Left ventricle myocardium superior (tissue), 1 donor: ENCODE data around the gene ANGPTL1. TPM values are rescaled to one million over a fixed set of nuclear protein-coding genes. Genes with fewer than 3 reads are reported as not detected.
"Not testable (repeated sequence)": the region's sequence is repeated elsewhere in the genome, so short reads cannot be mapped to it uniquely, and the experiment has no call there.

Experiments
- ATAC-seq: fragments of 200-7000 bp; cut with Tn5 transposase; one replicate; pipeline ENCODE4 v1.9.1; 2020; ENCODE audit warnings: mild to moderate bottlenecking, moderate library complexity
- DNase-seq: peaks from one replicate; pipeline ENCODE4 v3.0.0-alpha.2; 2020
- intact Hi-C: fragments of 100-400 bp; cut with micrococcal nuclease; formaldehyde crosslinking; loops from one replicate; pipeline ENCODE4 v1.11.0; 2022
- total RNA-seq: library from RNA; stranded (reverse); fragmentation: NEBNext Ultra II Directional; extraction: Animal tissue kit (Norgen Biotek cat#: 25700); gene quantifications from one replicate; pipeline ENCODE4 v1.2.1, GENCODE V29; 2021
- donor health status: DM: no; HTN: yes; CAD: no; lungs with severe emphysema.

The ANGPTL1 gene
- total RNA-seq, 1 donor from 2014 or later: 6.6 TPM

DNA sequence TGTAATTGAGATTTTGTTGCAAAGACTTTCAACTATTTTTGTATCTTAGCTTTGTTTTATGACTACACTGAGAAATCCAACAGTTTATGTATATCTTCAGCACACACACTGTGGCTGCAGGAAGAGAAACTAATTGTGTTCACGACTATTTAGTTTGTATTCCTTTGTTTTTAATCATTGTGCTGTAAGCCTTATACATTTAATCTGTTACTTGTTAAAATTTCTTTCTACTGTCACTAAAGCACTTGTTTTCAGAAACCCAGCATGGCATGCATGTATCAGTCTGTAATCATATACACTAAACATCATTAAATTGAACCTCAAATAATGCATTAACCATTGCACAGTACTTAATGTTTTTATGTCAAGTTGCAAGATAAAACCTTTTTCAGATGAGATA lies 656 bp downstream of the ANGPTL1 start:
- ATAC-seq (no peak), DNase-seq (no peak)
- intact Hi-C loops: no loop called here

DNA sequence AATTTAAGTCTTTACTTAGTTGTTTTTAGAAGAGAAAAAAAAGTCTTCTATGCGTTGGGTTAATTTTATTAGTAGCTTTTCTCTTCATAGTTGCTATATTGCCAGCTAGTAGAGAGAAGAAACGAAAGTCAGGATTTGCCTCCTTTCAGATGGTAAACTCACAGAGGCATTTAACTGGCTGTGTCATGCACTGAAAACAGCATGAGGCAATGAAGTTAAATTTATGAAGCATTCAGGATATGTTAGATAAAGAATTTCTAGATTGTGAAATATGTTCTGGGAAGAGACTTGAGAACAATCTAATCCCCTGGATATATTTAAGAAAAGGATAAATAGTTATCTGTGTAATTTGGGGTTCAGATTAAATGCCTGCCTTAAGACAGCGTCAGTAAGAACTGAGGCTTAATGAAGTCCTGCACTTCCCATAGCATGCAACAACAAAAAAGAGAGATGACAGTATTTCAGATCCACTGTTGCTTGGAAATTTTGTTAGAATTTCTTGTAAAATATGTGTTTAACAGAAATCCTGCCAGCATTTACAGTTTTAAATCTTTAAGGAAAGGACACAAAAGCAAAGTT lies 1.7 kb downstream of the ANGPTL1 start:
- ATAC-seq (peak; percentile 65), DNase-seq (no peak)
- intact Hi-C loops: no loop called here

GRCh38 chr1:178868706-178869105 lies 2.2 kb downstream of the ANGPTL1 start:
- intact Hi-C loops: no loop called here
- no peak for DNase-seq

DNA sequence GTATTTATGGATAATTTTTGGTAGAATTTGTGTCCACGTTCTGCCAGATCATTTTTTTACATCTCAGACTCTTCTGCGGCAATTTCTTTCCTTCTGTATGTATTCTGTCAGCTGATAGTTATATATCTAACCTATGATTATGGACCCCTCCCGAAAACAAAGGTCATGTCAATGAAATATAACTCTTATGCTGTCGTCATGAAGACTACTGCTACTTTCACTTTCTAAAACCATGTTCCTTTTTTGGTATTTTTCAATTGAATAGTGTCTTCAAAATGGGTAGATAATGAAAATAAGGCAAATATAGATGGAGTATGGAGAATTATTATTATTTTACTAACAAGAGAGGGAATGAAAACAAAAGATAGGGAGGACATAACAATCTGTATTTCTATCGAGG lies 3.2 kb downstream of the ANGPTL1 start:
- DNase-seq (no peak), ATAC-seq (no peak)
- intact Hi-C loops: no loop called here

More at GRCh38 chr1:178868706-178869105, 2.2 kb downstream of the ANGPTL1 start:
- no peak for ATAC-seq

GRCh38 chr1:178864326-178864725 lies 6.6 kb downstream of the ANGPTL1 start:
- DNase-seq (no peak), ATAC-seq (no peak)
- intact Hi-C loops: no loop called here

DNA sequence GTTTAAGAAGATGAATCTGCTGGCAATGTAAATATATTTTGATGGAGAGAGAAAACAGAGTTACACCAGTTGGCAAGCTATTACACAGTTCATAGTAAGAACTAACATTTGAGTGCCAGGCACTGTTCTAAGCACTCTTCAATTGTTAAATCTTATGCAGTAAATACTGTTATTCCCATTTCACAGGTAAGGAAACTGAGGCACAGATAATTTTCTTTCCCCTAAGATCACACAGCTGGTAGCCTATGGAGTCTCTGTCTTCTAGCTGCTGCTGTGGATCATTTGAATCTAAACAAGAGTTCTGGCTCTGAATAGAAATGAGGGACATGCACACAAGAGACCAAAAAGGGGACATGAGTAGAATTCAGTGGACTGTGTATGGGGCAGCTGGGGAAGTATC lies 8.0 kb downstream of the ANGPTL1 start:
- DNase-seq: no peak
- ATAC-seq: no peak
- intact Hi-C loops: no loop called here

- intact Hi-C loops: no loop called here
Observed at GRCh38 chr1:178862416-178862815, 8.5 kb downstream of the ANGPTL1 start.

GRCh38 chr1:178857126-178857525 lies 13.8 kb downstream of the ANGPTL1 start:
- intact Hi-C loops: no loop called here
- no peak for ATAC-seq
- DNase-seq: no peak

More at GRCh38 chr1:178862416-178862815, 8.5 kb downstream of the ANGPTL1 start:
- ATAC-seq: no peak
- no peak for DNase-seq

GRCh38 chr1:178849918-178850317 lies 21.0 kb downstream of the ANGPTL1 start:
- intact Hi-C loops: no loop called here
- DNase-seq (no peak), ATAC-seq (peak; percentile 22)

DNA sequence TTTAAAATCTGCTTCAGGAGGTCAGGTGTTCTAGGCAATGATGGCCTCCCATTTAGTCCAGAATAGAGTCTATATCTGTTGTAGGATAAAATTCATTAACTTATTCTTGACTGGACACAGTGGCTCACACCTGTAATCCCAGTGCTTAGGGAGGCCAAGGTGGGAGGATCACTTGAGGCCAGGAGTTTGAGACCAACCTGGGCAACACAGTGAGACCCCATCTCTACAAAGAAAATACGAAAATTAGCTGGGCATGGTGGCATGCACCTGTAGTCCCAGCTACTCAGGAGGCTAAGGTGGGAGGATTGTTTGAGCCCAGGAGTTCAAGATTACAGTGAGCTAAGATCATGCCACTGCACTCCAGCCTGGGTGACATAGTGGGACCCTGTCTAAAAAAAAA lies 23.0 kb downstream of the ANGPTL1 start:
- ATAC-seq, intact Hi-C loops: not testable (repeated sequence)

GRCh38 chr1:178847396-178847849 lies 23.5 kb downstream of the ANGPTL1 start:
- no peak for ATAC-seq

More for the DNA sequence above, 23.0 kb downstream of the ANGPTL1 start:
- not testable (repeated sequence) for DNase-seq

DNA sequence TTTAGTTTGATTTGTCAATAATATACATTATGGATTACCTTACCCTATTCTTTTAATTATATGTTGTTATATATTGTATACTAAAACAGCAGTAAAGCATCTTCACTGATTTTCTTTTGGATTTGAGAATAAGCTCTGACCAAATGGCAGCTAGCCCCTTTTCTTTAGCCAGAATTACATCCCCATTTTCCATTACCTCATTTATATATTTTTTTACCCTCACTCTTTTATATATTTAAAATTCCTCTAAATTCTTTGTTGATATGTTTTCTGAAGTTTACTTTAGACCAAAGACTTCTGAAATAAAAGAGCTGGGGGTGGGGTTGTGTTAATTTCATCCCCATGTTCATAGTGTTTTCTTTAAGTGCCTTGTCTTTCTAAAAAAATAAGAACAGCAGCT lies 24.6 kb downstream of the ANGPTL1 start:
- intact Hi-C loops: no loop called here
- ATAC-seq: no peak
- DNase-seq: no peak

More at GRCh38 chr1:178847396-178847849, 23.5 kb downstream of the ANGPTL1 start:
- DNase-seq: no peak
- intact Hi-C loops: no loop called here

DNA sequence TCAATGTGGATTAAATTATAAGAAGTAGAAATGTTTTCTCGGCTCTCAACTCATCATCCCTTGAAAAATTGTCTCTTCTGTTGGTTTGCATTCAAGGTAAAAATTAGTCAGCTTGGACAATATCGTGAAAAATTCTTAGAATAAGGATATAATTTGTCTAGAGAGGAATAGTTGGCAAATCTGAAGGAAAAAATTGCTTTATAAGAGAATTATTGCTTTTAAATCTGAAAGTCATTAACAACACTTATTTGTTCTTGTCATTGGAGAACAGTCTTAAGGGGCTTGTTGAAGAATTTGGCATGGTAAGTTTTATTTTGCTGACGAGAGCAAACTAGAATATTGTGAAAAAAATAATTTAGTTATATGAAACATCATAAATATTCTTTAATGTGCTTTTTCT lies 26.4 kb downstream of the ANGPTL1 start:
- ATAC-seq: no peak

GRCh38 chr1:178825167-178825566 lies 45.7 kb downstream of the ANGPTL1 start:
- no peak for ATAC-seq
- intact Hi-C loops: no loop called here

More for the DNA sequence above, 26.4 kb downstream of the ANGPTL1 start:
- intact Hi-C loops: no loop called here
- DNase-seq: no peak

DNA sequence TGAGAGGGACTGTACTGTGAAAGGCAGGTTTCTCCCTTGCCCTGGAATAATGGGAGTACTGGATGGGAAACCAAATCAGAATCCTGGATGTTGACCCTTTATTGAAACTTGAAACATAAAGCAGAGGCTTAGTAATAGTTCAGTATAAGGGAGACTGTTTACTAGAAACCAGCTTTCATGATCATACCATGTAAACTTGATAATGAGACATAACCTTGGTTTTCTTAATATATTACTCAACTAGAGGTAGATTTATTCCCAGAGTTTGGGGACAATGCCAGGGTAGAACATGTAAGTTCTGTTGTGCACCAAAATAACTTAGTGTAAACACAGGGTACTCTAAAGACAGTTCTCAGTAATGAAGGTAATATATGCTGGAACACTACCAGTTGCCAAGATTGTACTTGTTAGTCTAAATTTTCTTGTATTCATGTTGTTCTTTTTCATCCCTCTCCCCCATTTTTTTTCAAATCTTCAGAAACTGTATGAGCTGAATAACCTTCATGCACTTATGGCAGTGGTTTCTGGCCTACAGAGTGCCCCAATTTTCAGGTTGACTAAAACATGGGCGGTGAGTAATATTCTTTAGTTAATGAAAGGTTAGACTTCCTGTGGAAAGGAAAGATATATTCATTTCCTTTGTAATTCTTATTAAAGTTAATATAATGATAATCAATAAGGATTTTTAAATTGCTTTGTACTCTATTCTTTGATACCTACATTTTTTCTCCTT lies 49.6 kb downstream of the ANGPTL1 start:
- no peak for ATAC-seq
- DNase-seq: no peak
- intact Hi-C loops: no loop called here

More at GRCh38 chr1:178825167-178825566, 45.7 kb downstream of the ANGPTL1 start:
- DNase-seq: no peak

DNA sequence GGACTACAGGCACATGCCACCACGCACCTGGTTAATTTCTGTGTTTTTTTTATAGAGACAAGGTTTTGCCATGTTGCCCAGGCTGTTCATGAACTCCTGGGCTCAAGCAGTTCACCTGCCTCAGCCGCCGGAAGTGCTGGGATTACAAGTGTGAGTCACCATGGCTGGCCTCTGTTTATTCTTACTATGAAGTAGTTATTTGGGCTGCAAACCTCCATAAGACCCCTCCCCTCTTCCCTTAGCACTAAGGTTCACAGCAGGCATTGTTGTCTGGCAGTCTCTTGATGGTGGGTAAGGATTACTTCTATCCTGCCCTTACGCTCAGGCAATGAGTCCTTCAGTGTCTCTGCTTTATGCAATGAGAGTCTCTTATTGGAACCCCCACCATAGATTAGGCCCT lies 51.8 kb downstream of the ANGPTL1 start:
- ATAC-seq: no peak
- intact Hi-C loops: loop anchor here (10.0 kb wide), 1 partner anchor 186 kb away; no protein-coding TSS in a partner anchor

DNA sequence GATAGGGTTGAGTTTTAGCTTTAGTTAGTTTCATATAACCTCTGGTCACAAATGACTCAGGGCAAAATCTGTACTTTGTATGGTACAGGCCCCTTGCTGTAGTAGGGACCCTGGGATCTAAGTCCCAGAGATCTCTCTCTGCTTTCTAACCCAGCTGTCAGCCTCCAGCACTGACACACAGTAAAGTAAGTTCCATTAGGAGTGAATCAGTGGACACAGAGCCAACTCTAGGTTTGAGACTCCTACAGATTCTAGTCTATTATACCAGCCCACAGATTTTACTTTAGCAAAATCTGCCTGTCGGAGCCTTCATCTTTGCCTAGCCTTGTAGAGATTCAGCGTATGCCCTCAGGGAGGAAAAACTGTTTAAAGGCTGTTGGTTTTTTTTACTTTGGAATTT lies 52.5 kb downstream of the ANGPTL1 start:
- intact Hi-C loops: loop anchor here (10.0 kb wide), 1 partner anchor 186 kb away; no protein-coding TSS in a partner anchor
- DNase-seq (no peak), ATAC-seq (no peak)

More for the DNA sequence above, 51.8 kb downstream of the ANGPTL1 start:
- no peak for DNase-seq

DNA sequence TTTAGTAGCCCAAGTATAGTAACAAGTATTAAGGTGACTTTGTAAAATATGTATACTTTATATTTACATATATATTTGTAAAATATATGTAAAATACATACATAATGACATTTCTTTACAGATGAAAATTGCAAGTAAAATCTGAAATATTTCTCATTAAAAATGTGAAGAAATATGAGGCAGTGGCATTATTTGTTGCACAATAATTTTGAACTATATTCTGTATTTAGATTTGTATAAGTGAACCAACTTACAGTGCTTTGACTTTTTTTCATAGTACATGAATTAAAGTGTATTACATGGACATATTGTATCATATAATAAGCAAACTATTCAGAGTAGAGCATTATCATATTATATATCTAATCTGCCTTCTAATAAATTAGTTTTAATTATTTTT lies 60.3 kb downstream of the ANGPTL1 start:
- ATAC-seq (no peak), DNase-seq (no peak)
- intact Hi-C loops: loop anchor here (10.0 kb wide), 1 partner anchor 194 kb away; no protein-coding TSS in a partner anchor

GRCh38 chr1:178808529-178808928 lies 62.3 kb downstream of the ANGPTL1 start:
- ATAC-seq (no peak), DNase-seq (no peak)
- intact Hi-C loops: no loop called here

DNA sequence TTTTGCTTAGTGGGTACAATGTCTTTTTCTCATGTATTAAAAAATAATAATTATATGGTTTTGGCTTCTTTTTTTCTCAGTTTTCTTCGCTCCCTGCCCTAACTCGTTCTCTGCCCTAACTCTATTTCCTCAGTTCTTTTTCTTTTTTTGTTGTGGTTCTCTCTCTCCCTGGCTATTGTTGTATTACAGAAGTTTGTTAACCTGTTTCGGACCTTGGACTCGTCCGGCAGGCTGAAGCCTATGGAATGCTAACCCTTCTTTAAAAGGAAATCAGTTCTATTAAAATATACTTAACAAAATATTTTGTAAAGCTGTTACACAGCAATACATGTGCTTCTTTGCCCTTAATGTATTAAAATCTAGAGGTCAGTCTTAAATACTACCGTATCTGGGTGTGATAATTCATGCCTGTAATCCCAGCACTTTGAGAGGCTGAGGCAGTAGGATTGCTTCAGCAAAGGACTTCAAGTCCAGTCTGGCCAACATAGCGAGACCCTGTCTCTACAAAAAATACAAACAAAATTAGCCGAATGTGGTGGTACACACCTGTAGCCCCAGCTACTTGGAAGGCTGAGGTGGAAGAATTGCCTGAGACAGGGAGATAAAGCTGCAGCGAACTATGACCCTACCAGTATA lies 64.1 kb downstream of the ANGPTL1 start:
- no peak for ATAC-seq
- no peak for DNase-seq
- intact Hi-C loops: no loop called here
